CD4-positive, alpha-beta T cell treated with Interleukin-6 at 100 ng/mL for 8 hours (primary cell): ENCODE data around the gene PDLIM5.
"Not testable (repeated sequence)": the region's sequence is repeated elsewhere in the genome, so short reads cannot be mapped to it uniquely, and the experiment has no call there.

Source experiments
- DNase-seq: peaks from one replicate; pipeline ENCODE4 v3.0.0-alpha.2; 2020; ENCODE audit warnings: mixed read lengths, low spot score

PDLIM5 gene

GRCh38 chr4:94495408-94495807 lies 43.7 kb downstream of the PDLIM5 start:
- no peak for DNase-seq

GRCh38 chr4:94497690-94498089 lies 45.9 kb downstream of the PDLIM5 start:
- DNase-seq = no peak

- DNase-seq = no peak
These were observed 46.8 kb downstream of the PDLIM5 start for GRCh38 chr4:94498502-94498901.

- no peak for DNase-seq
These were observed 48.9 kb downstream of the PDLIM5 start for GRCh38 chr4:94500685-94501084.

GRCh38 chr4:94504545-94504944 lies 52.8 kb downstream of the PDLIM5 start:
- DNase-seq = no peak

- DNase-seq = no peak
These were observed 55.1 kb downstream of the PDLIM5 start for GRCh38 chr4:94506822-94507221.

GRCh38 chr4:94507281-94507680 lies 55.5 kb downstream of the PDLIM5 start:
- no peak for DNase-seq

GRCh38 chr4:94507708-94508107 lies 56.0 kb downstream of the PDLIM5 start:
- DNase-seq = no peak

- DNase-seq = no peak
These were observed 56.6 kb downstream of the PDLIM5 start for GRCh38 chr4:94508296-94508695.

GRCh38 chr4:94508806-94509205 lies 57.1 kb downstream of the PDLIM5 start:
- no peak for DNase-seq

- no peak for DNase-seq
These were observed 59.8 kb downstream of the PDLIM5 start for GRCh38 chr4:94511591-94511990.

- not testable (repeated sequence) for DNase-seq
These were observed 61.8 kb downstream of the PDLIM5 start for GRCh38 chr4:94513532-94513931.

GRCh38 chr4:94515365-94515764 lies 63.6 kb downstream of the PDLIM5 start:
- no peak for DNase-seq

GRCh38 chr4:94516067-94516466 lies 64.3 kb downstream of the PDLIM5 start:
- DNase-seq = no peak

- DNase-seq = no peak
These were observed 65.3 kb downstream of the PDLIM5 start for GRCh38 chr4:94516999-94517398.

- no peak for DNase-seq
These were observed 65.8 kb downstream of the PDLIM5 start for GRCh38 chr4:94517492-94517891.

GRCh38 chr4:94519019-94519418 lies 67.3 kb downstream of the PDLIM5 start:
- DNase-seq = no peak

- DNase-seq = no peak
These were observed 68.4 kb downstream of the PDLIM5 start for GRCh38 chr4:94519925-94520789.

GRCh38 chr4:94523033-94523580 lies 71.4 kb downstream of the PDLIM5 start:
- no peak for DNase-seq

GRCh38 chr4:94523617-94524016 lies 71.9 kb downstream of the PDLIM5 start:
- no peak for DNase-seq

- DNase-seq = no peak
These were observed 74.4 kb downstream of the PDLIM5 start for GRCh38 chr4:94525993-94526728.

GRCh38 chr4:94527556-94528233 lies 76.0 kb downstream of the PDLIM5 start:
- DNase-seq = no peak
